Activated gamma-delta T cell (primary cell): Measurements from ENCODE around the gene CAMK2A.

Experiments
- DNase-seq: peaks from one replicate; lab custom pipeline; 2025; lab: John Stamatoyannopoulos, UW

Gene CAMK2A

DNA sequence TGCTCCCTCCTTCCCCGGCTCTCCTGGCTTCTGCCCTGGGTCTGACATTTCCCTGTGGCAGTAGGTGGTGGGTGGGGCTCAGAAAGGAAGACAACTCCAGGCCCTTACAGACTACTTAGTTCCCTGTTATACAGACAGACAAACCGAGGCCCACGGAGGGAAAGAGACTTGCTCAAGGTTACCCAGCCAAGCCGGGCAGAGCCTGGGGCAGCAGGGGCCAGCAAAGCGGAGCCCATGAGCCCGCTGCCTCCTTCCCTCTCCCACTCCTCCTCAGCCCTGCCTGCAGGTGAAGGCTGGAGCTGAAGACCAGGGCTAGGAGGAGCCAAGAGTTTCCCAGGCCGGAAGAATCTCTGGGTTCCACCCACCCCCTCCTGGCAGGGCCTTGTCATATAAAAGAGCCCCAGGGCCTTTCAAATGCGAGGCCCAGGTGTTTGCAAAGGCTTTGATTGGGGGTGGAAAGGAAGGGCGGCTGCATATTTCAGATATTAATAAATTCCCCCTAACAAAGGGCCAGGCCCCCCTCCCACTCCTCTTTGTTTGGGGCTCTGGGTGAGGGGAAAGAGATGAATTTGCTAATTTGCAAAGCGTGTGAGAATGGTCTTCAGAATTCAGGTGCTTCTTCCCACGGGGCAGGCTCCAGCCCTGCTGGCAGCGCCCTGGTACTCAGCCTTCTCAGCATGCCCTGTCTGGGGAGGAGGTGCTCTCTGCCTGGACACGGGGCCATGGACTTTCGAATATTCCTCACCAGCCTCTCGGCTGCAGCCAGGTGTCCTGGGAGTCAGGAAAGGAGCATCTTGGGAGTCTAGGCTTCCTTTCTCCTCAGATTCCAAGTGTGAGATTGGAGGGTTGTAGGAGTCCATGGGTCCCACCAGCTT lies 78.2 kb downstream of the CAMK2A start:
- no peak for DNase-seq

GRCh38 chr5:150210644-150211043 lies 78.9 kb downstream of the CAMK2A start:
- no peak for DNase-seq

DNA sequence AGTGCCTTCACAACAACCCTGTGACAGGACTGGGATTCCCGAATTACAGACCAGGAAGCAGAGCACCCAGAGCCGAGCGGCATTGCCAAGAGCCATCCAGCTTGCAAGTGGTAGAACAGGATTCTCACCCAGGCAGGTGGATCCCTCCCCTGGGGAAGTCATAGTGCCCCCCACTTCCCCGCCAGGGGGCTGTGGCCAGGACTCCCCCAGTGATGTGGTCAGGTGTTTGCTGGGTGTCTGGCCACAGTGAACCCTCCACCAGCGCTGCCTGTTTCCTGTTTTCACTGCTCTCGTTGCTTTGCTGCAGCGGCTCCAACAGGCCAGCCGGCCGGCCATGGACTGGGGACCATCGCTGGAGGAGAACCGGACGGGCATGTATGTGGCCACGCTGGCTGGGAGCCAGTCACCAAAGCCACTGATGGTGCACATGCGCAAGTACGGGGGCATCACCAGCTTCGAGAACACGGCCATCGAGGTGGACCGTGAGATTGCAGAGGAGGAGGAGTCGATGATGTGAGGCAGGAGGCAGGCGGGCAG lies 80.4 kb downstream of the CAMK2A start:
- DNase-seq = peak; percentile 23

DNA sequence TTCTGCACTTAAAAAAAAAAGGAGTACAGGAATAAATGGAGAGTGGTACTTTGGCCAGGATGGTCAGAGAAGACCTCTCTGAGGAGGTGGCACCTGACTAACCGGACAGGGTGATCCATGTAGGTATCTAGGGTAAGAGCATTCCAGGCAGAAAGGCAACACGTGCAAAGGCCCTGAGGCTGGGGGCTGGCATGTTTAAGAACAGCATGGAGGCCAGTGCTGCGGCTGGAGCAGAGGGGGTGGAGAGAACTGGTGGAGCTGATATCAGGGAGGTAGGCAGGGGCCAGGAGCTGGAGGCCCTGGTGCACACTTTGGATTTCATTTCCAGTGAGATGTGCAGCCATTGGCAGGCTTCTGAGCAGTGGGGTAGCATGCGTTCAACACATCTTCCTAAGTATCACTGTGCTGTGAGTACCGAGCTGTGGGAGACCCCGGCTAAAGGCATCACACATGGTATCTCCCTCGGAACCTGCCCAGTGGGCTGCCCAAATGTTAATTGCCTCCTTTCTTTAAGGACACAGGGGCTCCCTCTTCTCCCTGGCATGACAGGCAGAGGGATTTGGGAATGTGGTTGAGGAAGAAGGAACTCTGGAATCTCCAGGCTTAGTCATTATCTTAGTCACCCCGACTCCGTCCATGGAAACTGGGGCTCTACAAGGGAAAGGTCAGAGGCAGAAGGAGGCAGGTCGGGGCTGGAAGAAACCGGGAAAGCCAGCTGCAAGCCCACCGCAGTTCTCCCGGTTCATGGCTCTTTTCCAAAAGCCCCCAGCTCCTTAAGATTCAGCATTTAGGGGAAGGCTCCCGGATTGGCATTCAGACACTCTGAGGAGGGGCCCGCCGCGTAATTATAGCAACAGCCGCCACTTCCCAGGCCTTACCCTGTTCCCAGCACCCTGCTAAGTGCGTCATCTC lies 81.1 kb downstream of the CAMK2A start:
- no peak for DNase-seq

- no peak for DNase-seq
Observed at GRCh38 chr5:150206779-150207115, 82.8 kb downstream of the CAMK2A start.

- no peak for DNase-seq
Observed at GRCh38 chr5:150206098-150206778, 83.3 kb downstream of the CAMK2A start.

DNA sequence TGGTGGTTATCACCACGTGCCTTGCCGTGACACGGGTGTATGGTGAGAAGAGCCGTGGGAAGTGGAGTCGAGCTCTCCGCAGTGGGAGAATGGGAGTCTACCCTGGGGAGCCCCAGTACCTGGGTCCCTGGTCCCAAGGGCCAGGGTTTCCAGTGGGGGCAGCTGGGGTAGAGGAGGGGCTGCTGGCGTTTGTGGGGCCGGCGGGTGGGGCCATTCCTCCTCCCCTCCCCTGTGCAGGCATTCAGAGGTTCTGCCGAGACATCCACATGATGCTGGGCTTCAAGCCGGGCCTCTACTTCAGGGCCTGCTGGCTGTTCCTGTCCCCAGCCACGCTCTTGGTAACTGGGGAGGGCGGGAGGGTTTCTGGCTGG lies 85.0 kb downstream of the CAMK2A start:
- no peak for DNase-seq

- DNase-seq = no peak
Observed at GRCh38 chr5:150203832-150204589, 85.6 kb downstream of the CAMK2A start.

GRCh38 chr5:150202501-150202900 lies 87.1 kb downstream of the CAMK2A start:
- no peak for DNase-seq

DNA sequence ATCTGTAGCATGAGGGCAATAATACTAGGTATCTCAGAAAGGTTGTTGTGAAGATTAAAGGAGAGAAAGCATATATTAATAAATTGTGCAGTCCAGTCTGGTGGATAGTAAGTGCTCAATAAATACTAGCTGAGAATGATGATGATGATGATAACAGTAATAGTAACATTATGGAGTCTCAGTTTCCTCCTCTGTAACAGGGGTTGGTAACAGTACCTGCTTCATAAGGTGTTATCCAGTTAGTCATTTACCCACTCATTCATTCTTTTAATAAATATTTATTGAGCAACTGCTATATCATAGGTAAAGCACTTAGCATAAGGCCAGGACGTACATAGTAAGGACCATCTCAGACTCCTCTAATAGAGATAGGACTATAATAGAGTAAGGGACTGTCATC lies 92.1 kb downstream of the CAMK2A start:
- DNase-seq = no peak

DNA sequence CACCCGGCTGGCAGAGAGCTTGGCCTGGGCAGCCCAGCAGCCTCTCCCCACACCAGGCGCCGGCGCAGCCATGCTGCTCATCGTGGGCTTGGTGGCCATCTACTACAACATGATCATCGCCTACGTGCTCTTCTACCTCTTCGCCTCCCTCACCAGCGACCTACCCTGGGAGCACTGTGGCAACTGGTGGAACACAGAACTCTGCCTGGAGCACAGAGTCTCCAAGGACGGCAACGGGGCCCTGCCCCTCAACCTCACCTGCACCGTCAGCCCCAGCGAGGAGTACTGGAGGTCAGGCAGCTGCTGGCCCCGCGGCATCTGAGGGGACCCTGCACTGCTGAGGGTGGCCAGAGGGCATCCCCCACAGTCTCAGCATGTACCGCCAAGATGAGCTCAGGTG lies 92.6 kb downstream of the CAMK2A start:
- no peak for DNase-seq

DNA sequence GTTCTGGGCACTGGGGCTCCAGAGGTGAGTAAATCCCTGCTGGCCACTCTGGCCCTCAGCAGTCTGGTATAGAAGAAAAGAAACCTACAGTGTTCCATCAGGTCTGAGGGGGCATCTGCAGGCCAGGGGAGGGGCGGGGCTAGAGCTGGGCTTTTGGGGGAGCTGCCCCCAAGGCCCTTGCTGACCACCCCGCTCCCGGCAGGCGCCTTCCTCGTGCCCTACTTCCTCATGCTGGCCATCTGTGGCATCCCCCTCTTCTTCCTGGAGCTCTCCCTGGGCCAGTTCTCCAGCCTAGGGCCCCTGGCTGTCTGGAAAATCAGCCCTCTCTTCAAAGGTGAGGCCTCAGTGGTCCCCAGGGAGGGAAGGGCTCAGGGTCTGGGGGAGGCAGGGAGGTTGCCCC lies 93.1 kb downstream of the CAMK2A start:
- DNase-seq = no peak

DNA sequence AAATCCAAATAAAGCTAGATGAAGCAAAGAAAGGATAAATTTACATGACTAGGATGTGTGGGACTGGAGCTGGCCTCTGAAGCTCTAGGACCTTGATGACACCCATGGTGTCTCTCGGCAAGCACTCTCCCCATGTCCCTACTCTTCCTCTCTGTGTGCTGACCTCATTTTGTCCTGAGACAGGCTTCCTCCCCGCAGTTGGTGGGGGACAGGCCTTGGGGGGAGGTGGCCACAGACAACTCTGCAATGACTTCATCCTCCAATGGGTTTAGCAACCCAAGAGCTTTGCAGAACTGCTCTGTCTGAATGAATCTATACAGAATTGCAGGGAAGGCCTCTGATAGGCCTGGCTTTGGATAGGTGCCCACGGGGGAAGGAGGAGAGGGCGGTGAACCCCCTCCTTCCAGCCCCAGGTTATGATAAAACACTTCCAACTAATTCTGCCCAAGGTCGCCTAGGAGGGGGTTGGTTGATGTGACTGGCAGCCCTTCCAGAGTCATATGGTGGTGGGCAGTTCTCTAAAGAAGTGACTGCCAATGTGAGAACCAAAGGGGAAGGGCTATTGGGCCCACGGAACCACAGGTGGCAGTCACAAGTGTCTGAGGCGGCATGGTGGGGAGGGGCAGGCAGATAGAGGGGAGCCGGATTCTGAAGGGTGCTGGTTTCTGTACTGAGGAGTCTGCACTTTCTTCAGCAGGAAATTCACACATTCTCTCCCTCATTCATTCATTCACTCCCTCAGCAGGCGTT lies 93.7 kb downstream of the CAMK2A start:
- no peak for DNase-seq

DNA sequence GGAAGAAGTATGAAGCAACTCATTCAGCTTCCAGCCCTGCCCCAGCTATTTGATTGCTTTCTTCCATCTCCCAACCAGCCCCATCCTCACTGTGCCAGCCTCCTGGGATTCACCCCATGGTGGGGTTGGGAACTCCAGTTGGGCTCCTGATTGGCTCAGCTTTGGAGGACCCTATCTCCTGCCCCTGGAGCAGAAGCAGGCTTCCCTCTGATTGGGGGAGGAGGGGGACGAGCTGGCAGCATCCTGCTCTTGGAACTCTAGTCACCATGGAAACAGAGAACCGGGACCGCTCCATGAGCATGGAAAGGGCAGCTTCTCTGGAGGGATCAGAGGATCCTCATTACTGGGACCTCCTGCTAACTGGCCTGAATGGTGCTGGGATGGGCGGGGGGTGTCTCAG lies 97.1 kb downstream of the CAMK2A start:
- no peak for DNase-seq

DNA sequence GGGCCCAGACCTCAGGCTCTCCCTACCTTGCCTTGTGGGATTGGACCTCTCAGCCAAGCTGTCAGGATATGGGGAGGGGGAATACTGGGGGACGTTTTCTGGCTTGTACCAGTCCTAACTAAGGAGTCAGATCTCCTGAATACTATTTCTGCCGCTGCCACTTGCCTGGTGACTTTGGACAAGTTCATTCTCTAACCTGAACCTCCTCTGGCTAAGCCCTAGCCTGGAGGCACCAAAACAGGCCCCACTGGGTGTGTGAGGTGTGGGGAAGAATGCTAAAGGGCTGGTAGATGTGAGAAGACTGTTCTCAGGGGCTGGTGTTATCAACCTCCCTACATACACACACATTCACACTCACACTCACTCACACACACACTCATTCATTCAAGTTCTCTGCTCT lies 98.6 kb downstream of the CAMK2A start:
- DNase-seq = no peak

GRCh38 chr5:150190503-150190979 lies 99.0 kb downstream of the CAMK2A start:
- no peak for DNase-seq

- DNase-seq = no peak
Observed at GRCh38 chr5:150189728-150190502, 99.7 kb downstream of the CAMK2A start, which contains the start of gene SLC6A7. Gene SLC6A7, plus strand, starts transcription at chr5:150190062. Its CDS starts 266 bp downstream, at chr5:150190328.

GRCh38 chr5:150189326-150189725 lies 100.2 kb downstream of the CAMK2A start:
- no peak for DNase-seq

DNA sequence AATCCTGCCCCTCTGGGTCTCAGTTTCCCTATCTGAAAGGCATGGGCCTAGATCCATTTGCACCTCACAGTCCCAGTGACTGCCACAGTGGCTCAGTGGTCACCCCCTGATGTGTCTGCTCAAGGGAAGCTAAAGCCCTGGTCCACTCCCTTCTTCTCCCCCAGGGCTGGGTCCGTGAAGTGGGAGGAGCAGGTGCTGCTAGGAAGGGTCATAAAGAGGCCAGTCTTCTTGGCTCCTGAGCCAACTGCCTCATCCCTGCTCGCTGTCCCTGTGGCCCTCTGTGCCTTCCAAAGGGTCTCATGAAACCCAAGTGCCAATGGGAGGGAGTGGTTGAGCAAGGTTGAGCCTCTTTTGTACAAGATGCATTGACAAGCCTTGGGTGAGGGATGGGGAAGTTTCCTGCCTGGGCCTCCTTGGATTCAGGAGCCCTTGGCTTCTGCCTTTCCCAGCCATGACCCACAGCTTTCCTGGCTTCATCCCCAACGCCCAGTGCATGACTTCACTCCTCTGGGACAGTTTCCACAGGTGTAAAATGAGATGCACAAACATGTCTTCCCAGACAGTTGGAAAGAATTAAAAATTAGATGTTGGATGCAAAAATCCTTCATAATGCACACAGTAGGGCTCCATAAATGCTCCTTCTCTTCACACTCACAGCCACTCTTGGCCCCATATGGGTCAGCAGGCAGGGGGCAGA lies 101.3 kb downstream of the CAMK2A start:
- no peak for DNase-seq
